Measurements from ENCODE around the gene CIB4.

CIB4 gene

DNA sequence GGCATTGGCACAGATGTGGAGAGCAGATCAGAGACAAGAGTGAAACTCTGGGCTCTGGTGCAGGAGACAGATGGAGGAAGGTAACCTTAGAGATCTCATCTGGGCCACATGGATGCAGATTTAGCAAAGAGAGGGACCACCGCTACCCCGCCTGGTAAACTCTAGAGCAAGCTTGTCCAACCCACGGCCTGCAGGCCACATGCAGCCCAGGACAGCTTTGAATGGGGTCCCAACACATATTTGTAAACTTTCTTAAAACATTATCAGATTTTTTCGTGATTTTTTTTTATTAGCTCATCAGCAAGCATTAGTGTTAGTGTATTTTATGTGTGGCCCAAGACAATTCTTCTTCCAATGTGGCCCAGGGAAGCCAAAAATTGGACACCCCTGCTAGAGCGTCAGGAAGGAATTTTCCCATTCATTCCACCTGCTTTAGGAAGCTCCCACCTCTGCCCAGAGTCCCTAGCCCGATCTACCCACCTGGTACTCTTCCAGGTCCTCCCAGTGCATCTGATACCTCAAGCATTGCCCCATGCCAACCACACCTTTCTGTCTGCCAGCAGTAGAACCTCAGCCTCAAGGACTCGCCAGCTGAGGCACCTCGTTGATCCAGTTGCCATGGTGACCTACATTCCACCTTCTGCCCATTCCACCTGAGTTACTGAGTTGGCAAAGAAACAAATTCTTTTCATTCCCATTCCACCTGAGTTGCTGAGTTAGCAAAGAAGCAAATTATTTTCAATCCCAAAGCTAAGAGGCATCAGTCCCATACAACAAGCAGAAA, at the start of gene CIB4:
Gene CIB4, minus strand, starts transcription at position 586 of the 784 bp plus-strand sequence. Its CDS starts 52 bp downstream, at position 534.
- Mint-ChIP-seq H3K27ac (ENCODE audit: low read depth) (no peak within 1 kb of the TSS), H3K9me3 (no peaks in the 10 kb centered on the region), H3K36me3 (ENCODE audit: insufficient read depth) (no peaks in the 10 kb centered on the region), H3K27me3 (peaks cover 37% of the 10 kb centered on the region), H3K4me1 (no peaks in the 10 kb centered on the region), H3K4me3 (no peak within 1 kb of the TSS)
- ATAC-seq (replicated peaks; ENCODE audit: extremely low read depth, poor library complexity, severe bottlenecking): no peak
- DNase-seq (ENCODE audit: low spot score in 2 of 2): no peak

DNA sequence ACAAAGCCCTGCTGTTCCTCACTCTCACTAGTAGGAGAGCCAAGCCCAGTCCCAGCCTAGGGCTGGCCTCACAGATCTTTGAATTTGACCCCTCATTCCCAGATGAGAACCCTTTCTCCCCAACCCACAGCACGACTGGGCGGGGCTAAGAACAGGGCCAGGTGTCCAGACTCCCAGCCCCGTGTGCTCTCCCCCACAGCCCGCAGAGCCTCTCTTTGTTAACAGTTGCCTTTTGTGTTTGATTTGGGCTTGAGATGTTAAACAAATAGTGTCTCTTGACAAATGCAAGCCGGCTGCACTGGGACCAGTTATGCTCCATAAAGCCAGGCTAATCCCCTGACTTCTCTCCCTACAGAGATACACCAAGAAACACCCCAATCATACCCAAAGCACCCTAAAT, 46.6 kb upstream of the CIB4 start:
- ATAC-seq (replicated peaks; ENCODE audit: extremely low read depth, poor library complexity, severe bottlenecking) (no peak), DNase-seq (ENCODE audit: low spot score in 2 of 2) (no peak)
- Mint-ChIP-seq H3K27ac (ENCODE audit: low read depth) (no peak overlapping the region), H3K27me3 (peaks cover 79% of the 10 kb centered on the region), H3K36me3 (ENCODE audit: insufficient read depth) (no peaks in the 10 kb centered on the region), H3K4me1 (peaks cover 6% of the 10 kb centered on the region), H3K4me3 (no peak overlapping the region), H3K9me3 (no peaks in the 10 kb centered on the region)

DNA sequence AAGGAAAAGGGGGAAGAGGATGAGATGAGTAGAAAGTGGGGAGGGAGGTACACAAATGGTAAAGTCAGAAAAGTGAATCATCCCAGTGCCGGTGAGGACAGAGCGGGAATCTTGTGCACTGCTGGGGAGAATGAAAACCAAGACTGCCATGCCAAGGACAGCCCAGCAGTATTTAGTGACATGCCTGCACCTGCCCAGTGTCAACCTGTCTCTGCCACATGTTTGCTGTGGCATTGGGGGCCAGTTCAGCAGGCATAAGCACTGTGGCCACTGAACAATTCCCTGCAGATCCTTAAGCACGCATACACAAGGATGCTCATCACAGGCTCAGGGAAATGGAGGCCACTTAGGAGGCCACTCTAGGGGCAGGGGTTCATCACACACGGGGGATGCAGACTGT, 46.2 kb upstream of the CIB4 start:
- DNase-seq (ENCODE audit: low spot score in 2 of 2): no peak
- Mint-ChIP-seq H3K36me3 (ENCODE audit: insufficient read depth) (no peaks in the 10 kb centered on the region), H3K4me3 (no peak overlapping the region), H3K27ac (ENCODE audit: low read depth) (no peak overlapping the region), H3K27me3 (peaks cover 80% of the 10 kb centered on the region), H3K9me3 (no peaks in the 10 kb centered on the region), H3K4me1 (peaks cover 4% of the 10 kb centered on the region)
- no peak for ATAC-seq (replicated peaks; ENCODE audit: extremely low read depth, poor library complexity, severe bottlenecking)

DNA sequence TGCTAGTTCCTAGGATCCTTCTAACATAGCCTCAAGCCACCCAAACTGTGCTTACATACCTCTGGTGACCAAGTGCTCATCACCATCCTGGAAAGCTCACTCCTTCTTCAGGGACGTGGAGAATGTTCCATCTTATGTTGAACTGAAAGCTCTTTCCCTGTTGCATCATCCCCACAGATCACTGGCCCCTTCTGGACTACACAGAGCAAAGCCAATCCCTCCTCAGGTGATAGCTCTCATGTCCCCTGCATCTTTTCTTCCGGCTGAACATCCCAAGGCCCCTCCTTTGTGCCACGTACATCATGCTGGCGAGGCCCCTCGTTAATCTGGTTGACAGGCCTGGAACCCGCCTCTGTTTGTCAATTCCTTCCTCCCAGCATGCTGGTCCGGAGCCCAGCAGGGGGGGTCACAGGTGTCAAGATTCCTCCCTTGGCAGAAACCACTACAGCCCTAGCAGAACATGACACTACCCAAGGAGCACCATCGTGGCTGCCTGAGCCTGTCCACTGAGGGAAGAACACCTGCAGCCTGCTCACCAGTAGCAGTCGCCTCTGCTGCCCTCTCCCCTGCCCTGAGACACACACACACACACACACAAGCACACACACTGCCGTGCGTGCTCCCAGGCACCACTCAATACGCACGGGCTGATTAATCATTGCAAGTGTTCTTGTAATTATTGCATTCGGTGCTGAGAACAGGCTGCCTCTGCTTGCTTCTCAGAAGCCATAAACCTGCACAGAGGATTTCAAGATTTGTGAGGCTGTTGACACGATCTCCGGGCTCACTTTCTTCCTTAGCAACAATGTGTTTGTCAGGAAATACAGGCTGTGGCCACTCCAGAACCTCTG, 45.0 kb upstream of the CIB4 start:
- DNase-seq (ENCODE audit: low spot score in 2 of 2) (no peak), ATAC-seq (replicated peaks; ENCODE audit: extremely low read depth, poor library complexity, severe bottlenecking) (no peak)
- Mint-ChIP-seq H3K36me3 (ENCODE audit: insufficient read depth) (no peaks in the 10 kb centered on the region), H3K9me3 (no peaks in the 10 kb centered on the region), H3K4me3 (no peak overlapping the region), H3K4me1 (no peaks in the 10 kb centered on the region), H3K27me3 (peaks cover 75% of the 10 kb centered on the region), H3K27ac (ENCODE audit: low read depth) (no peak overlapping the region)

DNA sequence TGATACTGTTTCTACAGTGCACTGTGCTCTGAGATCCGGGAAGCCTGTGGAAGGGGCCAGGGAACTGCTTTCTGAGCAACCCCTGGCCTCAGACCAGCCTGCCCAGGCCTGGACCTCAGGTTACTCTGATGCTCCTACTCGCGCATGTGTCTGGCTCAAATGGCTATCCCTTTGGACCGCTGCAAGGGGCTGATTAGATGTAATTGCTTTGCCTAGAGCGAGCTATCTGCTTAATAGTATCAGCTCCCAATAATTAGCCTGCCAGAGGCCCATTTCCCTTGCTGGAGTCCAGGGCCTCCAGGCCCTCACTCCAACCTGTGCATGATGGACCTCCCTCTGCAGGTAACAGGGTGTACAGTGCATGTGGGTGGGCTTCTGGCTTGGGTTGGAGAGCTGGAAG, 44.2 kb upstream of the CIB4 start:
- no peak overlapping the region for H3K27ac Mint-ChIP-seq (ENCODE audit: low read depth)
- no peaks in the 10 kb centered on the region for H3K9me3 Mint-ChIP-seq
- peaks cover 72% of the 10 kb centered on the region for H3K27me3 Mint-ChIP-seq
- ATAC-seq (replicated peaks; ENCODE audit: extremely low read depth, poor library complexity, severe bottlenecking) (no peak), DNase-seq (ENCODE audit: low spot score in 2 of 2) (no peak)
- no peaks in the 10 kb centered on the region for H3K36me3 Mint-ChIP-seq (ENCODE audit: insufficient read depth)
- H3K4me3 Mint-ChIP-seq: no peak overlapping the region
- no peaks in the 10 kb centered on the region for H3K4me1 Mint-ChIP-seq

DNA sequence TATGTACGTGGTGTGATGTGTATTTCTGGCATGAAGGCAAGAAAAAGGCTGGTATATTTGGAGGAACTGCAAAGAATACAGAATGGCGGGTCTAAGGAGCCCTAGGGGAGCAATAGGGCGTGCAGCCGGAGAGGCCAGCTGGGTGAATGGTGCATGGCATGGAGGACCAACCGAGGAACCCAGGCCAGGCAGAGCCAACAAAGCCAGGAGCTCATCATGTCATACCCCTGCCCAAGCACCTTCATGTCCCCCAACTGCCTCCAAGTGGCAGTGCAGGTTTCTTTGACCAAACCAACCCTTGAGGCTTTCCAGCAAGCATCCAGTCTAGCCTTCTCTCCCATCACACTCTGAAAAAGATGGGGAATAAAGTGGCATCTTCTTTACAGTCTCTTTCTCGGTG, 42.4 kb upstream of the CIB4 start:
- Mint-ChIP-seq H3K27ac (ENCODE audit: low read depth) (no peak overlapping the region), H3K4me3 (no peak overlapping the region), H3K36me3 (ENCODE audit: insufficient read depth) (no peaks in the 10 kb centered on the region), H3K27me3 (peaks cover 72% of the 10 kb centered on the region), H3K9me3 (no peaks in the 10 kb centered on the region), H3K4me1 (no peaks in the 10 kb centered on the region)
- ATAC-seq (replicated peaks; ENCODE audit: extremely low read depth, poor library complexity, severe bottlenecking) (no peak), DNase-seq (ENCODE audit: low spot score in 2 of 2) (no peak)

DNA sequence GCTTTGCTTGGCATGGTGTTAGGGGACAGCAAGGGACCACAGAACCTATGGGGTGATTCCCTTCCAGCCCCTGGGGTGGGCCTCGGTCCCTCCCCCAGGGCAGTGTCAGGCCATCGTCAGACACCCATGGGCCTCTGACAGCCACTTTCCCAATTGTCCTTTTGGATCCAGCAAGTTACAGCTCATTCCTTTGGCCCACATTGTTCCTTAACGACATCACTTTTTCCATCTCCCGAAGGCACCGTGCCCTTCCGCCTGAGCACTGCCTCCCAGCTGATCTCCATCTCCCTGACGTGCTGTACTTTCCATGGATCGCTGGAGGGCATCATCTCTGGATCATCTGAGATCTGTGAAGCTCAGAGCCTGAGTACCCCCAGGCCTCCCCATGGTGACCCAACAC, 41.0 kb upstream of the CIB4 start:
- Mint-ChIP-seq H3K27ac (ENCODE audit: low read depth) (no peak overlapping the region), H3K36me3 (ENCODE audit: insufficient read depth) (no peaks in the 10 kb centered on the region), H3K4me1 (no peaks in the 10 kb centered on the region), H3K9me3 (no peaks in the 10 kb centered on the region), H3K27me3 (peaks cover 63% of the 10 kb centered on the region), H3K4me3 (no peak overlapping the region)
- no peak for DNase-seq (ENCODE audit: low spot score in 2 of 2)
- no peak for ATAC-seq (replicated peaks; ENCODE audit: extremely low read depth, poor library complexity, severe bottlenecking)

DNA sequence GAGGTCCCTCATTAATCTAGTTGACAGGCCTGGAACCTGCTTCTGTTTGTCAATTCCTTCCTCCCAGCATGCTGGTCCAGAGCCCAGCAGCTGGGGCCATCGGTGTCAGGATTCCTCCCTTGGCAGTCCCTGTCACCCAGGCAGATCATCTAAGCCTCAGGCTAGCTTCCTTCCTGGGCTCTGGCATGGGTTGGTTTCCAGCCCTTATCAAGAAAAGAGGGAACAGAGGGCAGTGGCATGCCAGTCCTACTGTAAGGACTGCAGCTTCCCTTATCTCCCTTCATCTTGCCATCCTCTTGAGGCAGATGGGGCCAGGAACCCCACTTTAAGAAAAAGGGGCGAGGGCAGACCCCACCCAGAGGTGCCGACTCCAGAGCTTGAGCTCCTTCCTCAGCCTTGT, 40.5 kb upstream of the CIB4 start:
- Mint-ChIP-seq H3K4me1 (no peaks in the 10 kb centered on the region), H3K9me3 (no peaks in the 10 kb centered on the region), H3K4me3 (no peak overlapping the region), H3K27me3 (peaks cover 58% of the 10 kb centered on the region), H3K36me3 (ENCODE audit: insufficient read depth) (no peaks in the 10 kb centered on the region), H3K27ac (ENCODE audit: low read depth) (no peak overlapping the region)
- ATAC-seq (replicated peaks; ENCODE audit: extremely low read depth, poor library complexity, severe bottlenecking) (no peak), DNase-seq (ENCODE audit: low spot score in 2 of 2) (no peak)

DNA sequence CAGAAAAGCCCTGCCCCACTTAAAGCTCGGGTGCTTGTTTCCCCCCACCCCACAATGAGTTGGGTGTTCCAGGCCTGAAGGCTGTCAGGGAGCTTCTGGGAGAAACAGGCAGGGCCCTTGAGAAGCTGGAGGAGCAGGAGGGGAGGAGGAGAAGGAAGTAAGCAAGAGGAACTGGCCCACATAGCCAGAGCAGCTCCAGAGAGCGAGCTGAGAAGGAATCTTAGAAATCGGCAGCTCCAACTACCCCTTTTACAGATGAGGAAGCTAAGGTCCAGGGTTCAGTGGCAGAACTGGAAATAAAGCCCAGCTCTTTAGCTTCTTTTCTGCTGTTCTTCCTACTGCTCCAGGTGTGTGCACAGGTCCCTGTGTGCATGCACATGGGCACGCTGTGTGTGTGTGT, 38.7 kb upstream of the CIB4 start:
- Mint-ChIP-seq H3K27me3 (peaks cover 42% of the 10 kb centered on the region), H3K9me3 (no peaks in the 10 kb centered on the region), H3K4me1 (no peaks in the 10 kb centered on the region), H3K36me3 (ENCODE audit: insufficient read depth) (no peaks in the 10 kb centered on the region), H3K27ac (ENCODE audit: low read depth) (no peak overlapping the region), H3K4me3 (no peak overlapping the region)
- DNase-seq (ENCODE audit: low spot score in 2 of 2): no peak
- no peak for ATAC-seq (replicated peaks; ENCODE audit: extremely low read depth, poor library complexity, severe bottlenecking)

DNA sequence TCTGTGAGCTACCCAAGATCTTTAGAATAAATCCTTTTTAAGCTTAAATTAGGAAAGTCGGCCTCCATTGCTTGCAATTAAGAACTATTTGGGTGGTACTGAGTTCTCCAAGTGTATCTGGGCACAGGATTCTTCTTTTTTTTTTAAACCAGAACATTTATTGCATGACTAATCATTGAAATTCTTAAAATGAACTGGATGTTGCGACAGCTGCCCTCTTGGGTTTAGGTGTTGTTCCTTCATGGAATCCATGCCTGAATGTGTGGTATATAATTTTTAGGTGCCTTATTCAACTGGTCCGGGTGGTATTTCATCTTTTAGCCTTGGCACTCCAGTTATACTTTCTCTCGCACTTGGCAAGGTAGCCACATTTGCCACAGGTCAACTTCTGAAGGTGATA, 36.9 kb upstream of the CIB4 start:
- Mint-ChIP-seq H3K9me3 (no peaks in the 10 kb centered on the region), H3K27me3 (peaks cover 48% of the 10 kb centered on the region), H3K4me3 (no peak overlapping the region), H3K36me3 (ENCODE audit: insufficient read depth) (peaks cover 1% of the 10 kb centered on the region), H3K27ac (ENCODE audit: low read depth) (no peak overlapping the region), H3K4me1 (no peaks in the 10 kb centered on the region)
- DNase-seq (ENCODE audit: low spot score in 2 of 2): no peak
- ATAC-seq (replicated peaks; ENCODE audit: extremely low read depth, poor library complexity, severe bottlenecking): no peak

DNA sequence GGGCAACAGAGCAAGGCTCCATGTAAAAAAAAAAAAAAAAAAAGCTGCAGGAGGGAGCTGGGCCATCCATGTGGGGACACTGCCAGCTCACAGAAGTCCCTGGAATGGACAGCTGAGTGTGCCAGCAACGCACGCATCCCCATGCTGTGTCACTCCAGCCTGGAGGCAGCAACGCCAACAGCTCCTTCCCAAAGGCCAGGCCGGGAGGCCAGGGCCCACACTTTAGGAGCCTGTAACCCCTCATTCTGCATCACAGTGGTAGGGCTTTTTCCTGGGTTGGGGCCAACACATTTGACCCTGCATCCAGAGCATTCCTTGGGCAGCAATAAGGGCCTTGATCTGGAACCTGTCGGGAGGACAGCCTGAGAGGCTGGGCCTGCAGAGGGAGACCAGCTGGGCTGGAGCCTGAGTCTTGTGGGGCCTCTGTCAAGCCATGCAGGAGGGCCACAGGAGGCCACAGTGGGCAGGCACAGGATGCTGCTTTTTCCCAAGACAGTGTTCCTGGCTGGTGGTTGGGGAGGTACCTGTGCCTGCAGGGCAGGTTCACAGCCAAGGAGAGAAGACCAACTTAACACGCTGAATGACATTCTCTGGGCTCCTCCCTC, 34.6 kb upstream of the CIB4 start:
- no peaks in the 10 kb centered on the region for H3K9me3 Mint-ChIP-seq
- peaks cover 47% of the 10 kb centered on the region for H3K27me3 Mint-ChIP-seq
- H3K27ac Mint-ChIP-seq (ENCODE audit: low read depth): no peak overlapping the region
- H3K4me3 Mint-ChIP-seq: no peak overlapping the region
- DNase-seq (ENCODE audit: low spot score in 2 of 2) (no peak), ATAC-seq (replicated peaks; ENCODE audit: extremely low read depth, poor library complexity, severe bottlenecking) (no peak)
- peaks cover 1% of the 10 kb centered on the region for H3K36me3 Mint-ChIP-seq (ENCODE audit: insufficient read depth)
- H3K4me1 Mint-ChIP-seq: no peaks in the 10 kb centered on the region

DNA sequence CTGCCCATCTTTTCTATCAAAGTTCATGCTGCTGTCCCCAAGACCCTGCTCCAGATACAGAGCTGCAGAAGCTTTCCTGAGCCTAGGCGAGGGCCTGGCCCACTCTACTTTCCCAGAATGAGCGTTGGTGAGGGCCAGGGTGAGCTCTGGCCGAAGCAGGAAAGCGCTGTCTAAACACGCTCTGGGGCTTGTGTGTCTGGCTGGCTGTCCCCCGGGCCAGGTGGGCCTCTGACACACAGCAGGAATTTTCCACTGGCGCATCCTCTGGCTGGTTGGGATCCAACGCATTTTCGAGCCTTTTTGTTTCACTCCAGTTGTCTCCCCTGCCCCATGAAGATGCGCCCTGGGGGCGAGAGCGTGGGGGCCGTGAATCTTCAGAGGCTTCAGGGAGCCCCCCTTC, 33.6 kb upstream of the CIB4 start:
- ATAC-seq (replicated peaks; ENCODE audit: extremely low read depth, poor library complexity, severe bottlenecking) (no peak), DNase-seq (ENCODE audit: low spot score in 2 of 2) (no peak)
- Mint-ChIP-seq H3K4me3 (no peak overlapping the region), H3K36me3 (ENCODE audit: insufficient read depth) (peaks cover 1% of the 10 kb centered on the region), H3K27ac (ENCODE audit: low read depth) (no peak overlapping the region), H3K9me3 (no peaks in the 10 kb centered on the region), H3K4me1 (no peaks in the 10 kb centered on the region), H3K27me3 (peaks cover 47% of the 10 kb centered on the region)
